GM12878 (cell line): ENCODE data around the gene TPP2. TPM values are rescaled to one million over a fixed set of nuclear protein-coding genes. Genes with fewer than 3 reads are reported as not detected.

ENCODE experiments used
- ATAC-seq: fragments of 200-7000 bp; cut with Tn5 transposase; 3 replicates; pipeline ENCODE4 v1.9.1; 2020; ENCODE audit warnings: mild to moderate bottlenecking, moderate library complexity
- BruUV-seq: library from RNA; stranded (reverse); fragments of 400-500 nt; replicated peaks from 2 replicates; lab custom pipeline; 2021; lab: Mats Ljungman, UMichigan
- CTCF ChIA-PET: fragments of 300-600 bp; sonication (Branson Sonifier 250); formaldehyde crosslinking; extraction: SDS; loops from one replicate; lab custom pipeline; 2021; ENCODE audit warnings: inconsistent platforms; lab: Yijun Ruan, JAX
- POLR2A ChIA-PET: fragments of 350-600 bp; formaldehyde crosslinking; extraction: SDS; loops from one replicate; lab custom pipeline; 2021; ENCODE audit warnings: inconsistent platforms; lab: Charles Lee
- RAD21 ChIA-PET: fragments of 300-600 bp; sonication (Branson Sonifier 250); formaldehyde crosslinking; loops from one replicate; lab custom pipeline; 2023; ENCODE audit warnings: antibody characterized with exemption; ENCODE audit not compliant: unreplicated experiment; lab: Charles Lee
- SMC1A ChIA-PET: fragments of 300-600 bp; sonication (Branson Sonifier 250); formaldehyde crosslinking; loops from one replicate; lab custom pipeline; 2023; ENCODE audit not compliant: unreplicated experiment, uncharacterized antibody; lab: Charles Lee
- DNase-seq: peaks from one replicate; pipeline ENCODE4 v3.0.0-alpha.2; 2011; ENCODE audit warnings: low read depth, low spot score
- FAIRE-seq: peaks from 3 replicates; lab custom pipeline; 2011; peaks lifted over from hg19 to GRCh38; lab: Jason Lieb, UNC
- H2AFZ ChIP-seq: 2 replicates; pipeline ENCODE4 v1.6.0; 2011; ENCODE audit warnings: low read depth, low read length, control low read depth; ENCODE audit not compliant: control insufficient read depth
- H3K27ac ChIP-seq: 2 replicates; pipeline ENCODE4 v1.5.1; 2011; ENCODE audit warnings: control low read depth; ENCODE audit not compliant: control insufficient read depth, insufficient read depth
- H3K27me3 ChIP-seq, 2 experiments: replicated peaks in 1 of 2; 2 replicates each; pipeline versions ENCODE4 v1.6.0 to v1.6.1; 2011; ENCODE audit warnings: low read length in 1 of 2; ENCODE audit not compliant: control insufficient read depth in 2 of 2, insufficient read depth in 2 of 2
- H3K36me3 ChIP-seq, 2 experiments: 2 replicates each; pipeline ENCODE4 v1.5.1; 2011; ENCODE audit warnings: low read length in 1 of 2; ENCODE audit not compliant: control insufficient read depth in 2 of 2, insufficient read depth in 2 of 2
- H3K4me1 ChIP-seq: 2 replicates; pipeline ENCODE4 v1.6.1; 2011; ENCODE audit warnings: mild to moderate bottlenecking, low read length, moderate library complexity, mixed read lengths; ENCODE audit not compliant: control insufficient read depth, insufficient read depth
- H3K4me2 ChIP-seq: 2 replicates; pipeline ENCODE4 v1.6.0; 2011; ENCODE audit warnings: control low read depth; ENCODE audit not compliant: control insufficient read depth, insufficient read depth
- H3K4me3 ChIP-seq: fragments of 200-600 bp; sonication (generic); 2 replicates; pipeline ENCODE4 v1.5.1; 2016
- H3K79me2 ChIP-seq: 2 replicates; pipeline ENCODE4 v1.6.0; 2011; ENCODE audit warnings: low read length; ENCODE audit not compliant: control insufficient read depth, insufficient read depth
- H3K9ac ChIP-seq: 2 replicates; pipeline ENCODE4 v1.8.0; 2011; ENCODE audit warnings: low read length, control low read depth, mixed read lengths; ENCODE audit not compliant: control insufficient read depth, insufficient read depth
- H3K9me3 ChIP-seq: replicated peaks from 3 replicates; pipeline ENCODE4 v1.5.1; 2011; ENCODE audit warnings: mild to moderate bottlenecking, low read length; ENCODE audit not compliant: control insufficient read depth, insufficient read depth
- H4K20me1 ChIP-seq: 2 replicates; pipeline ENCODE4 v1.6.0; 2011; ENCODE audit not compliant: control insufficient read depth, insufficient read depth
- CBX5 ChIP-seq: sonication (generic); IDR thresholded peaks from 2 replicates; pipeline ENCODE4 v1.6.1; 2016; ENCODE audit warnings: low read depth, moderate library complexity, mild to moderate bottlenecking, inconsistent platforms
- ETV6 ChIP-seq, 2 experiments: fragments of 450-650 bp in 1 of 2; IDR thresholded peaks in 1 of 2; conservative IDR thresholded peaks in 1 of 2; 2 replicates each; pipeline ENCODE4 v1.6.1; 2014; ENCODE audit warnings: antibody characterized with exemption in 1 of 2, borderline replicate concordance in 1 of 2, low read depth in 1 of 2, mild to moderate bottlenecking in 1 of 2, moderate library complexity in 1 of 2
- HDAC2 ChIP-seq: fragments of 200-600 bp; sonication (generic); IDR thresholded peaks from 2 replicates; pipeline ENCODE4 v1.6.1; 2017
- NRF1 ChIP-seq: conservative IDR thresholded peaks from 2 replicates; pipeline ENCODE4 v1.6.1; 2011; ENCODE audit warnings: mild to moderate bottlenecking, low read depth, low read length, improper control_type of control experiment
- SRF ChIP-seq, 2 experiments: IDR thresholded peaks; 2 replicates each; pipeline ENCODE4 v1.6.1; 2011; ENCODE audit warnings: low read depth in 2 of 2, low read length in 2 of 2, mild to moderate bottlenecking in 1 of 2, moderate library complexity in 1 of 2
- SUZ12 ChIP-seq: fragments of 200-600 bp; sonication (generic); IDR thresholded peaks from one replicate; pipeline ENCODE4 v1.6.1; 2018; ENCODE audit warnings: antibody characterized with exemption, mild to moderate bottlenecking; ENCODE audit not compliant: unreplicated experiment
- TARDBP ChIP-seq: IDR thresholded peaks from 2 replicates; pipeline ENCODE4 v1.6.1; 2016; ENCODE audit warnings: borderline replicate concordance
- ZNF217 ChIP-seq: fragments of 450-650 bp; IDR thresholded peaks from 2 replicates; pipeline ENCODE4 v1.6.1; 2017; ENCODE audit warnings: antibody characterized with exemption, mild to moderate bottlenecking
- ZNF384 ChIP-seq: IDR thresholded peaks from 2 replicates; pipeline ENCODE4 v1.6.1; 2012; ENCODE audit warnings: low read depth, mild to moderate bottlenecking, low read length, improper control_type of control experiment, borderline replicate concordance
- WGBS: methylation state at CpG from one replicate; pipeline ENCODE4 v1.1.6; 2016; ENCODE audit warnings: low lambda C conversion rate; ENCODE audit not compliant: insufficient replicate concordance, insufficient coverage; ENCODE audit errors: missing lambda C conversion rate; 5-methylcytosine and 5-hydroxymethylcytosine counted together
- in situ Hi-C: fragments of 300-500 bp; cut with MboI; formaldehyde crosslinking; loops from 9 replicates; pipeline ENCODE4 v1.14.3; 2018; ENCODE audit warnings: mixed read lengths
- intact Hi-C: fragments of 100-400 bp; cut with micrococcal nuclease; formaldehyde crosslinking; loops from one replicate; pipeline ENCODE4 v1.14.2; 2022; ENCODE audit not compliant: unreplicated experiment
- polyA plus RNA-seq, 11 experiments: library from polyadenylated mRNA; depleted of rRNA in 4 of 11; unstranded in 6 of 11; stranded (reverse) in 5 of 11; fragments of >200 nt; fragmentation: Nextera tagmentation in 4 of 11; fragmentation: Illumina TruSeq in 1 of 11; extraction: Ambion mirVana in 4 of 11; extraction: Trizol in 1 of 11; gene quantifications; 1 replicate in 1 of 11; 2 replicates in 10 of 11; pipeline versions ENCODE4 v1.2.1 to v1.2.3, GENCODE V29; 2011 to 2016; ENCODE audit warnings: inconsistent platforms in 2 of 11, missing spikeins in 2 of 11, low read depth in 1 of 11
- total RNA-seq, 4 experiments: library from RNA; depleted of rRNA in 3 of 4; stranded (reverse); fragments of >200 nt in 3 of 4; fragmentation: Illumina TruSeq in 1 of 4; extraction: Trizol in 1 of 4; gene quantifications; 2 replicates each; pipeline versions ENCODE4 v1.2.1 to v1.2.3, GENCODE V29; 2013 to 2021
- TF ChIP-seq, protein P1 (sequence below): fragments of 450-650 bp; formaldehyde crosslinking; IDR thresholded peaks from 2 replicates; pipeline ENCODE4 v1.5.0; 2022; ENCODE audit warnings: mild to moderate bottlenecking, missing genetic modification characterization
- TF ChIP-seq, protein P2 (sequence below): IDR thresholded peaks from 2 replicates; pipeline ENCODE4 v1.6.1; 2012; ENCODE audit warnings: improper control_type of control experiment, low read depth, low read length; ENCODE audit not compliant: insufficient replicate concordance
- TF ChIP-seq, protein P3 (sequence below): fragments of 450-650 bp; IDR thresholded peaks from 2 replicates; pipeline ENCODE4 v1.6.1; 2017; ENCODE audit warnings: mild to moderate bottlenecking, moderate library complexity

TPP2 gene
- total and polyA plus RNA-seq, 10 of the 15 experiments (the other 5 are each of a cell fraction or from before 2014, with no cell fraction given) = 18.4 to 82.3 (median 55.4) TPM

DNA sequence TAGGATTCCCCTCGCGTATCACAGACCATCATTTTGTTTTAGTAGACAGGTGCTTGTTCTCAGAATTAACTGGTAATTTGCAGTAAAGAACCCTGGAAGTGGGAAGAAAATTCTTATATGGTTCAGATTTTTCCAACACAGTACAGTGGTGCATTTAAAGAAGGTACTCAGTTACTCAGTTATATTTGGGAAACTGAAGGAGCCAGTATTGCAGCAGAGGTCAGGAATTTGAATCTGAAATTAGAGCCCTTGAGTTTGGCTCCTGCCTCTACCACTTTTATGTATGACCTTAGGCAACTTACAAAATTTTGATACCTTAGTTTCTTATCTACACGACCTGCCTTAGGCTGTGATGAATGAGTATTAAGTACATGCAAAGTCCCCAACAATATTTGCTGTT, 78.3 kb downstream of the TPP2 start:
- 96% methylated on average over 3 of the region's 3 CpGs for WGBS
- no TSS peak for BruUV-seq
- H3K9me3 ChIP-seq = no peaks in the 10 kb centered on the region
- H3K79me2 ChIP-seq = no peaks in the 10 kb centered on the region
- no peaks in the 10 kb centered on the region for H4K20me1 ChIP-seq
- H3K36me3 ChIP-seq = peaks cover 0 to 34% of the 10 kb centered on the region in 2 experiments
- no peaks in the 10 kb centered on the region for H3K4me1 ChIP-seq
- DNase-seq (no peak), ATAC-seq (no peak), FAIRE-seq (no peak)
- POLR2A ChIA-PET = no interaction called here
- in situ Hi-C loops = no loop called here
- RAD21 ChIA-PET = no interaction called here
- no peaks in the 10 kb centered on the region for H3K27me3 ChIP-seq
- no peak overlapping the region for H3K9ac ChIP-seq
- no peak for TF ChIP-seq ZNF217
- TF ChIP-seq, protein P1, sequence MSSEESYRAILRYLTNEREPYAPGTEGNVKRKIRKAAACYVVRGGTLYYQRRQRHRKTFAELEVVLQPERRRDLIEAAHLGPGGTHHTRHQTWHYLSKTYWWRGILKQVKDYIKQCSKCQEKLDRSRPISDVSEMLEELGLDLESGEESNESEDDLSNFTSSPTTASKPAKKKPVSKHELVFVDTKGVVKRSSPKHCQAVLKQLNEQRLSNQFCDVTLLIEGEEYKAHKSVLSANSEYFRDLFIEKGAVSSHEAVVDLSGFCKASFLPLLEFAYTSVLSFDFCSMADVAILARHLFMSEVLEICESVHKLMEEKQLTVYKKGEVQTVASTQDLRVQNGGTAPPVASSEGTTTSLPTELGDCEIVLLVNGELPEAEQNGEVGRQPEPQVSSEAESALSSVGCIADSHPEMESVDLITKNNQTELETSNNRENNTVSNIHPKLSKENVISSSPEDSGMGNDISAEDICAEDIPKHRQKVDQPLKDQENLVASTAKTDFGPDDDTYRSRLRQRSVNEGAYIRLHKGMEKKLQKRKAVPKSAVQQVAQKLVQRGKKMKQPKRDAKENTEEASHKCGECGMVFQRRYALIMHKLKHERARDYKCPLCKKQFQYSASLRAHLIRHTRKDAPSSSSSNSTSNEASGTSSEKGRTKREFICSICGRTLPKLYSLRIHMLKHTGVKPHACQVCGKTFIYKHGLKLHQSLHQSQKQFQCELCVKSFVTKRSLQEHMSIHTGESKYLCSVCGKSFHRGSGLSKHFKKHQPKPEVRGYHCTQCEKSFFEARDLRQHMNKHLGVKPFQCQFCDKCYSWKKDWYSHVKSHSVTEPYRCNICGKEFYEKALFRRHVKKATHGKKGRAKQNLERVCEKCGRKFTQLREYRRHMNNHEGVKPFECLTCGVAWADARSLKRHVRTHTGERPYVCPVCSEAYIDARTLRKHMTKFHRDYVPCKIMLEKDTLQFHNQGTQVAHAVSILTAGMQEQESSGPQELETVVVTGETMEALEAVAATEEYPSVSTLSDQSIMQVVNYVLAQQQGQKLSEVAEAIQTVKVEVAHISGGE (CRISPR knock-in tag) = no peak
- TF ChIP-seq ETV6 (conservative IDR thresholded peaks at IDR 0.05 in 1 of 2, IDR thresholded peaks at IDR 0.05 in 1 of 2; ENCODE audit: borderline replicate concordance in 1 of 2, low read depth in 1 of 2) = no peak
- no peak for TF ChIP-seq SRF (IDR thresholded peaks at IDR 0.05; ENCODE audit: low read depth in 2 of 2, low read length in 2 of 2)
- TF ChIP-seq CBX5 = no peak
- no peak for TF ChIP-seq SUZ12
- TF ChIP-seq, protein P2, sequence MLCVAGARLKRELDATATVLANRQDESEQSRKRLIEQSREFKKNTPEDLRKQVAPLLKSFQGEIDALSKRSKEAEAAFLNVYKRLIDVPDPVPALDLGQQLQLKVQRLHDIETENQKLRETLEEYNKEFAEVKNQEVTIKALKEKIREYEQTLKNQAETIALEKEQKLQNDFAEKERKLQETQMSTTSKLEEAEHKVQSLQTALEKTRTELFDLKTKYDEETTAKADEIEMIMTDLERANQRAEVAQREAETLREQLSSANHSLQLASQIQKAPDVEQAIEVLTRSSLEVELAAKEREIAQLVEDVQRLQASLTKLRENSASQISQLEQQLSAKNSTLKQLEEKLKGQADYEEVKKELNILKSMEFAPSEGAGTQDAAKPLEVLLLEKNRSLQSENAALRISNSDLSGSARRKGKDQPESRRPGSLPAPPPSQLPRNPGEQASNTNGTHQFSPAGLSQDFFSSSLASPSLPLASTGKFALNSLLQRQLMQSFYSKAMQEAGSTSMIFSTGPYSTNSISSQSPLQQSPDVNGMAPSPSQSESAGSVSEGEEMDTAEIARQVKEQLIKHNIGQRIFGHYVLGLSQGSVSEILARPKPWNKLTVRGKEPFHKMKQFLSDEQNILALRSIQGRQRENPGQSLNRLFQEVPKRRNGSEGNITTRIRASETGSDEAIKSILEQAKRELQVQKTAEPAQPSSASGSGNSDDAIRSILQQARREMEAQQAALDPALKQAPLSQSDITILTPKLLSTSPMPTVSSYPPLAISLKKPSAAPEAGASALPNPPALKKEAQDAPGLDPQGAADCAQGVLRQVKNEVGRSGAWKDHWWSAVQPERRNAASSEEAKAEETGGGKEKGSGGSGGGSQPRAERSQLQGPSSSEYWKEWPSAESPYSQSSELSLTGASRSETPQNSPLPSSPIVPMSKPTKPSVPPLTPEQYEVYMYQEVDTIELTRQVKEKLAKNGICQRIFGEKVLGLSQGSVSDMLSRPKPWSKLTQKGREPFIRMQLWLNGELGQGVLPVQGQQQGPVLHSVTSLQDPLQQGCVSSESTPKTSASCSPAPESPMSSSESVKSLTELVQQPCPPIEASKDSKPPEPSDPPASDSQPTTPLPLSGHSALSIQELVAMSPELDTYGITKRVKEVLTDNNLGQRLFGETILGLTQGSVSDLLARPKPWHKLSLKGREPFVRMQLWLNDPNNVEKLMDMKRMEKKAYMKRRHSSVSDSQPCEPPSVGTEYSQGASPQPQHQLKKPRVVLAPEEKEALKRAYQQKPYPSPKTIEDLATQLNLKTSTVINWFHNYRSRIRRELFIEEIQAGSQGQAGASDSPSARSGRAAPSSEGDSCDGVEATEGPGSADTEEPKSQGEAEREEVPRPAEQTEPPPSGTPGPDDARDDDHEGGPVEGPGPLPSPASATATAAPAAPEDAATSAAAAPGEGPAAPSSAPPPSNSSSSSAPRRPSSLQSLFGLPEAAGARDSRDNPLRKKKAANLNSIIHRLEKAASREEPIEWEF = no peak
- no peak for TF ChIP-seq HDAC2
- TF ChIP-seq, protein P3, sequence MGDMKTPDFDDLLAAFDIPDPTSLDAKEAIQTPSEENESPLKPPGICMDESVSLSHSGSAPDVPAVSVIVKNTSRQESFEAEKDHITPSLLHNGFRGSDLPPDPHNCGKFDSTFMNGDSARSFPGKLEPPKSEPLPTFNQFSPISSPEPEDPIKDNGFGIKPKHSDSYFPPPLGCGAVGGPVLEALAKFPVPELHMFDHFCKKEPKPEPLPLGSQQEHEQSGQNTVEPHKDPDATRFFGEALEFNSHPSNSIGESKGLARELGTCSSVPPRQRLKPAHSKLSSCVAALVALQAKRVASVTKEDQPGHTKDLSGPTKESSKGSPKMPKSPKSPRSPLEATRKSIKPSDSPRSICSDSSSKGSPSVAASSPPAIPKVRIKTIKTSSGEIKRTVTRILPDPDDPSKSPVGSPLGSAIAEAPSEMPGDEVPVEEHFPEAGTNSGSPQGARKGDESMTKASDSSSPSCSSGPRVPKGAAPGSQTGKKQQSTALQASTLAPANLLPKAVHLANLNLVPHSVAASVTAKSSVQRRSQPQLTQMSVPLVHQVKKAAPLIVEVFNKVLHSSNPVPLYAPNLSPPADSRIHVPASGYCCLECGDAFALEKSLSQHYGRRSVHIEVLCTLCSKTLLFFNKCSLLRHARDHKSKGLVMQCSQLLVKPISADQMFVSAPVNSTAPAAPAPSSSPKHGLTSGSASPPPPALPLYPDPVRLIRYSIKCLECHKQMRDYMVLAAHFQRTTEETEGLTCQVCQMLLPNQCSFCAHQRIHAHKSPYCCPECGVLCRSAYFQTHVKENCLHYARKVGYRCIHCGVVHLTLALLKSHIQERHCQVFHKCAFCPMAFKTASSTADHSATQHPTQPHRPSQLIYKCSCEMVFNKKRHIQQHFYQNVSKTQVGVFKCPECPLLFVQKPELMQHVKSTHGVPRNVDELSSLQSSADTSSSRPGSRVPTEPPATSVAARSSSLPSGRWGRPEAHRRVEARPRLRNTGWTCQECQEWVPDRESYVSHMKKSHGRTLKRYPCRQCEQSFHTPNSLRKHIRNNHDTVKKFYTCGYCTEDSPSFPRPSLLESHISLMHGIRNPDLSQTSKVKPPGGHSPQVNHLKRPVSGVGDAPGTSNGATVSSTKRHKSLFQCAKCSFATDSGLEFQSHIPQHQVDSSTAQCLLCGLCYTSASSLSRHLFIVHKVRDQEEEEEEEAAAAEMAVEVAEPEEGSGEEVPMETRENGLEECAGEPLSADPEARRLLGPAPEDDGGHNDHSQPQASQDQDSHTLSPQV = no peak
- no peak for TF ChIP-seq NRF1
- TF ChIP-seq TARDBP = no peak
- TF ChIP-seq ZNF384 = no peak
- no peak overlapping the region for H3K27ac ChIP-seq
- H3K4me2 ChIP-seq = no peak overlapping the region
- H2AFZ ChIP-seq = no peak overlapping the region
- CTCF ChIA-PET = no interaction called here
- intact Hi-C loops = no loop called here
- SMC1A ChIA-PET = no interaction called here
- no peak overlapping the region for H3K4me3 ChIP-seq
